Mammary epithelial cell (primary cell): Measurements from ENCODE around the gene MRTFB.

Source experiments
- EZH2 ChIP-seq: IDR thresholded peaks from 2 replicates; pipeline ENCODE4 v1.6.1; 2012; ENCODE audit warnings: low read length, inconsistent platforms, borderline replicate concordance
- TF ChIP-seq, protein P1 (sequence below), 2 donors: IDR thresholded peaks in 1 of 2; conservative IDR thresholded peaks in 1 of 2; 2 replicates each; pipeline ENCODE4 v1.5.1; 2011 to 2012; ENCODE audit warnings: inconsistent platforms in 2 of 2, low read length in 2 of 2, mild to moderate bottlenecking in 2 of 2, control low read depth in 1 of 2, low read depth in 1 of 2; ENCODE audit not compliant: insufficient read depth in 1 of 2; ENCODE audit errors: extremely low read depth in 1 of 2

GRCh38 chr16:14225457-14225856 is 154.3 kb downstream of the MRTFB start:
- TF ChIP-seq, protein P1, sequence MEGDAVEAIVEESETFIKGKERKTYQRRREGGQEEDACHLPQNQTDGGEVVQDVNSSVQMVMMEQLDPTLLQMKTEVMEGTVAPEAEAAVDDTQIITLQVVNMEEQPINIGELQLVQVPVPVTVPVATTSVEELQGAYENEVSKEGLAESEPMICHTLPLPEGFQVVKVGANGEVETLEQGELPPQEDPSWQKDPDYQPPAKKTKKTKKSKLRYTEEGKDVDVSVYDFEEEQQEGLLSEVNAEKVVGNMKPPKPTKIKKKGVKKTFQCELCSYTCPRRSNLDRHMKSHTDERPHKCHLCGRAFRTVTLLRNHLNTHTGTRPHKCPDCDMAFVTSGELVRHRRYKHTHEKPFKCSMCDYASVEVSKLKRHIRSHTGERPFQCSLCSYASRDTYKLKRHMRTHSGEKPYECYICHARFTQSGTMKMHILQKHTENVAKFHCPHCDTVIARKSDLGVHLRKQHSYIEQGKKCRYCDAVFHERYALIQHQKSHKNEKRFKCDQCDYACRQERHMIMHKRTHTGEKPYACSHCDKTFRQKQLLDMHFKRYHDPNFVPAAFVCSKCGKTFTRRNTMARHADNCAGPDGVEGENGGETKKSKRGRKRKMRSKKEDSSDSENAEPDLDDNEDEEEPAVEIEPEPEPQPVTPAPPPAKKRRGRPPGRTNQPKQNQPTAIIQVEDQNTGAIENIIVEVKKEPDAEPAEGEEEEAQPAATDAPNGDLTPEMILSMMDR (conservative IDR thresholded peaks at IDR 0.05 in 1 of 2, IDR thresholded peaks at IDR 0.05 in 1 of 2; ENCODE audit: extremely low read depth in 1 of 2, insufficient read depth in 1 of 2, low read depth in 1 of 2, low read length in 2 of 2): no peak
- TF ChIP-seq EZH2: no peak
